KMS-11 (cell line): ENCODE measurements around the gene MPPED2.

ENCODE experiments used
- H2AFZ ChIP-seq: fragments of 200-600 bp; sonication (generic); 2 replicates; pipeline ENCODE4 v1.6.1; 2016; ENCODE audit warnings: antibody characterized with exemption, mixed run types, low read depth
- H3K27ac ChIP-seq: fragments of 200-600 bp; sonication (generic); 2 replicates; pipeline ENCODE4 v1.6.1; 2016; ENCODE audit warnings: mild to moderate bottlenecking, mixed run types
- H3K27me3 ChIP-seq: fragments of 200-600 bp; sonication (generic); 2 replicates; pipeline ENCODE4 v1.6.1; 2017; ENCODE audit warnings: mild to moderate bottlenecking, low read depth, mixed run types, moderate library complexity; ENCODE audit not compliant: insufficient read depth
- H3K36me3 ChIP-seq: fragments of 200-600 bp; sonication (generic); 2 replicates; pipeline ENCODE4 v1.6.1; 2017; ENCODE audit warnings: mild to moderate bottlenecking, mixed run types; ENCODE audit not compliant: insufficient read depth
- H3K4me1 ChIP-seq: fragments of 200-600 bp; sonication (generic); 2 replicates; pipeline ENCODE4 v1.6.1; 2016; ENCODE audit warnings: mild to moderate bottlenecking, low read depth, mixed run types; ENCODE audit not compliant: poor library complexity, severe bottlenecking
- H3K4me2 ChIP-seq: fragments of 200-600 bp; sonication (generic); 2 replicates; pipeline ENCODE4 v1.7.0; 2016; ENCODE audit warnings: mild to moderate bottlenecking, mixed run types
- H3K4me3 ChIP-seq: fragments of 200-600 bp; sonication (generic); IDR thresholded peaks from 2 replicates; pipeline ENCODE4 v1.6.1; 2017; ENCODE audit warnings: low read depth, low read length, mixed read lengths; ENCODE audit not compliant: insufficient read depth
- H3K79me2 ChIP-seq: fragments of 200-600 bp; sonication (generic); 2 replicates; pipeline ENCODE4 v1.6.1; 2016; ENCODE audit warnings: low read depth, mixed run types; ENCODE audit not compliant: insufficient read depth
- H3K9ac ChIP-seq: fragments of 200-600 bp; sonication (generic); 2 replicates; pipeline ENCODE4 v1.6.1; 2016; ENCODE audit warnings: mild to moderate bottlenecking, mixed run types
- H4K20me1 ChIP-seq: fragments of 200-600 bp; sonication (generic); 2 replicates; pipeline ENCODE4 v1.6.1; 2016; ENCODE audit warnings: mild to moderate bottlenecking, mixed run types; ENCODE audit not compliant: insufficient read depth
- CTCF ChIP-seq: fragments of 200-600 bp; sonication (generic); conservative IDR thresholded peaks from 2 replicates; pipeline ENCODE4 v1.6.1; 2017; ENCODE audit warnings: low read depth, mild to moderate bottlenecking, antibody characterized with exemption, low read length, moderate library complexity, mixed read lengths

MPPED2 gene

GRCh38 chr11:30483056-30483455 lies 103.1 kb downstream of the MPPED2 start:
- no peak overlapping the region for H3K4me2 ChIP-seq
- no peaks in the 10 kb centered on the region for H4K20me1 ChIP-seq
- H3K4me1 ChIP-seq, result no peaks in the 10 kb centered on the region
- H3K27me3 ChIP-seq, result no peaks in the 10 kb centered on the region
- H2AFZ ChIP-seq, result no peak overlapping the region
- H3K27ac ChIP-seq, result no peak overlapping the region
- H3K9ac ChIP-seq, result no peak overlapping the region
- H3K4me3 ChIP-seq, result no peak overlapping the region
- TF ChIP-seq CTCF, result no peak
- no peaks in the 10 kb centered on the region for H3K79me2 ChIP-seq
- H3K36me3 ChIP-seq, result no peaks in the 10 kb centered on the region

DNA sequence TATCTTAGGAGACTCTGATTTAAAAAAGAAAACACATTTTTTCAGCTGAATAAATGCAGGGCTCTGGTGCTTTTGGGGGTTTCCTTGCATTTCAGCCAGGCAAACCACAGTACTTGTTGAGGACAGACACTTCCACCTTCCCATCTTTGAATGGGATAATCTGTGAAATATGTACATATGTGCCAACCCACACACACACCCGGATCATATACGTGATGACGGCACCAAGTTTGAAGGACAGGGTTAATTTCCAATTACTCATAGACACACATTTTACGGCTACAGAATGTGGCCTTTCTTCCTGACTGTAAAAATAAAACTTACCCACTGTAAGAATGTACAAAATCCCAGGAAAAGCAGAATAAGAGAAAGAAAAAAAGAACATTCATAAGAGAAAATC lies 104.4 kb downstream of the MPPED2 start:
- Histone ChIP-seq H3K4me2 (no peak overlapping the region), H3K27me3 (no peaks in the 10 kb centered on the region), H3K4me3 (no peak overlapping the region), H3K4me1 (no peaks in the 10 kb centered on the region), H3K36me3 (no peaks in the 10 kb centered on the region), H3K79me2 (no peaks in the 10 kb centered on the region), H2AFZ (no peak overlapping the region), H3K27ac (no peak overlapping the region), H3K9ac (no peak overlapping the region), H4K20me1 (no peaks in the 10 kb centered on the region)
- no peak for TF ChIP-seq CTCF

GRCh38 chr11:30481330-30481729 lies 104.8 kb downstream of the MPPED2 start:
- no peaks in the 10 kb centered on the region for H3K36me3 ChIP-seq
- H3K4me2 ChIP-seq, result no peak overlapping the region
- H2AFZ ChIP-seq, result no peak overlapping the region
- no peaks in the 10 kb centered on the region for H3K27me3 ChIP-seq
- TF ChIP-seq CTCF, result no peak
- H3K79me2 ChIP-seq, result no peaks in the 10 kb centered on the region
- H3K4me1 ChIP-seq, result no peaks in the 10 kb centered on the region
- H3K4me3 ChIP-seq, result no peak overlapping the region
- no peak overlapping the region for H3K9ac ChIP-seq
- H3K27ac ChIP-seq, result no peak overlapping the region
- H4K20me1 ChIP-seq, result no peaks in the 10 kb centered on the region

GRCh38 chr11:30479899-30480298 lies 106.3 kb downstream of the MPPED2 start:
- H3K4me3 ChIP-seq, result no peak overlapping the region
- H3K4me2 ChIP-seq, result no peak overlapping the region
- no peak for TF ChIP-seq CTCF

GRCh38 chr11:30478923-30479322 lies 107.2 kb downstream of the MPPED2 start:
- no peak overlapping the region for H3K4me3 ChIP-seq
- H3K79me2 ChIP-seq, result no peaks in the 10 kb centered on the region
- H3K9ac ChIP-seq, result no peak overlapping the region
- no peaks in the 10 kb centered on the region for H3K27me3 ChIP-seq
- H2AFZ ChIP-seq, result no peak overlapping the region
- no peak overlapping the region for H3K4me2 ChIP-seq
- H3K36me3 ChIP-seq, result no peaks in the 10 kb centered on the region
- H4K20me1 ChIP-seq, result no peaks in the 10 kb centered on the region
- H3K27ac ChIP-seq, result no peak overlapping the region
- no peaks in the 10 kb centered on the region for H3K4me1 ChIP-seq
- no peak for TF ChIP-seq CTCF

More at GRCh38 chr11:30479899-30480298, 106.3 kb downstream of the MPPED2 start:
- Histone ChIP-seq H2AFZ (no peak overlapping the region), H3K79me2 (no peaks in the 10 kb centered on the region), H3K27me3 (no peaks in the 10 kb centered on the region), H3K36me3 (no peaks in the 10 kb centered on the region), H3K9ac (no peak overlapping the region), H4K20me1 (no peaks in the 10 kb centered on the region), H3K4me1 (no peaks in the 10 kb centered on the region), H3K27ac (no peak overlapping the region)
